ENCODE data around the gene MIEN1.
"Not testable (repeated sequence)": the region's sequence is repeated elsewhere in the genome, so short reads cannot be mapped to it uniquely, and the experiment has no call there.

- not testable (repeated sequence) for TF ChIP-seq CTCF (IDR thresholded peaks at IDR 0.05); MYBL2 (CRISPR knock-in tag; IDR thresholded peaks at IDR 0.05); MXD4 (CRISPR knock-in tag; IDR thresholded peaks at IDR 0.05; ENCODE audit: borderline replicate concordance); E2F1 (CRISPR knock-in tag; IDR thresholded peaks at IDR 0.05); MLX (CRISPR knock-in tag; IDR thresholded peaks at IDR 0.05); USF2 (CRISPR knock-in tag; IDR thresholded peaks at IDR 0.05); SMAD4 (CRISPR knock-in tag; IDR thresholded peaks at IDR 0.05); ZNF416 (CRISPR knock-in tag; IDR thresholded peaks at IDR 0.05); PRRX2 (CRISPR knock-in tag; IDR thresholded peaks at IDR 0.05); FOXP1 (CRISPR knock-in tag; IDR thresholded peaks at IDR 0.05; ENCODE audit: borderline replicate concordance); KAT7 (CRISPR knock-in tag; IDR thresholded peaks at IDR 0.05; ENCODE audit: borderline replicate concordance); ZNF138 (CRISPR knock-in tag; conservative IDR thresholded peaks at IDR 0.05); ZNF512 (CRISPR knock-in tag; IDR thresholded peaks at IDR 0.05; ENCODE audit: borderline replicate concordance); ZNF219 (CRISPR knock-in tag; IDR thresholded peaks at IDR 0.05; ENCODE audit: borderline replicate concordance)
Measured at GRCh38 chr17:39699157-39699817, 31.0 kb downstream of the MIEN1 start.

Data from WTC11 (cell line).